ENCODE results near the gene TMEM120A.

DNA sequence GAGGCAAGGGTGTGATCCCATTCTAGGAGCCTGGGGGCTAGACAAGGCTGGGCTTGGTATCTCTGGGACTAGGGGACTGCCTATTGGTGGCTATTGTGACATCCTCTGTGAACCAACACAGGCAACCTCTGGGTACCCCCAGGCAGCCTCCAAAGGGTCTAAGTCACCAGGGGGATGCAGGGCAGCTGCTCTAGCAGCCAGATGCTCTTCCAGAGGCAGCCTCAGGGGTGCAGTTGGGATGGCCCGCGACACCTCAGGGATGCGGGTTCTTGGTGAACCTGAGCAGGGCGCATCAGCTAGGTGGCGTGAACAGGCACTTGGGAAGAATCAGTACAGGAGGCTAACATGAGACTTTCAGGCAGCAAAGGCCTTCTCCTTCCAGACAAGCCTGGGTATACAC is 1.6 kb upstream of the TMEM120A start:
- TF ChIP-seq, protein P1, sequence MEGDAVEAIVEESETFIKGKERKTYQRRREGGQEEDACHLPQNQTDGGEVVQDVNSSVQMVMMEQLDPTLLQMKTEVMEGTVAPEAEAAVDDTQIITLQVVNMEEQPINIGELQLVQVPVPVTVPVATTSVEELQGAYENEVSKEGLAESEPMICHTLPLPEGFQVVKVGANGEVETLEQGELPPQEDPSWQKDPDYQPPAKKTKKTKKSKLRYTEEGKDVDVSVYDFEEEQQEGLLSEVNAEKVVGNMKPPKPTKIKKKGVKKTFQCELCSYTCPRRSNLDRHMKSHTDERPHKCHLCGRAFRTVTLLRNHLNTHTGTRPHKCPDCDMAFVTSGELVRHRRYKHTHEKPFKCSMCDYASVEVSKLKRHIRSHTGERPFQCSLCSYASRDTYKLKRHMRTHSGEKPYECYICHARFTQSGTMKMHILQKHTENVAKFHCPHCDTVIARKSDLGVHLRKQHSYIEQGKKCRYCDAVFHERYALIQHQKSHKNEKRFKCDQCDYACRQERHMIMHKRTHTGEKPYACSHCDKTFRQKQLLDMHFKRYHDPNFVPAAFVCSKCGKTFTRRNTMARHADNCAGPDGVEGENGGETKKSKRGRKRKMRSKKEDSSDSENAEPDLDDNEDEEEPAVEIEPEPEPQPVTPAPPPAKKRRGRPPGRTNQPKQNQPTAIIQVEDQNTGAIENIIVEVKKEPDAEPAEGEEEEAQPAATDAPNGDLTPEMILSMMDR (IDR thresholded peaks at IDR 0.05) = no peak
- TF ChIP-seq EP300 (IDR thresholded peaks at IDR 0.05; ENCODE audit: low read depth) = no peak
- no peak for TF ChIP-seq POLR2A (IDR thresholded peaks at IDR 0.05)
- no peak for TF ChIP-seq POLR2AphosphoS5 (IDR thresholded peaks at IDR 0.05)
